ENCODE measurements around the gene SLC25A26.
"Not testable (repeated sequence)": the region's sequence is repeated elsewhere in the genome, so short reads cannot be mapped to it uniquely, and the experiment has no call there.

SLC25A26 gene

GRCh38 chr3:66297900-66298299, 77.1 kb downstream of the SLC25A26 start:
- POLR2A ChIA-PET, result interaction anchor here (0.6 kb wide), 1 partner anchor 56 kb away, joined by 3 read pairs; no protein-coding TSS in a partner anchor
- DNase-seq (ENCODE audit: low read depth, low spot score), result peak; percentile 57
- CTCF ChIA-PET, result interaction anchor here (0.8 to 3.1 kb wide), 4 partner anchors 11 to 525 kb away, joined by 3 to 9 read pairs (median 4); no protein-coding TSS in a partner anchor
- H3K4me3 ChIP-seq (ENCODE audit: low read depth, low read length), result no peak overlapping the region
- TF ChIP-seq, protein P1, sequence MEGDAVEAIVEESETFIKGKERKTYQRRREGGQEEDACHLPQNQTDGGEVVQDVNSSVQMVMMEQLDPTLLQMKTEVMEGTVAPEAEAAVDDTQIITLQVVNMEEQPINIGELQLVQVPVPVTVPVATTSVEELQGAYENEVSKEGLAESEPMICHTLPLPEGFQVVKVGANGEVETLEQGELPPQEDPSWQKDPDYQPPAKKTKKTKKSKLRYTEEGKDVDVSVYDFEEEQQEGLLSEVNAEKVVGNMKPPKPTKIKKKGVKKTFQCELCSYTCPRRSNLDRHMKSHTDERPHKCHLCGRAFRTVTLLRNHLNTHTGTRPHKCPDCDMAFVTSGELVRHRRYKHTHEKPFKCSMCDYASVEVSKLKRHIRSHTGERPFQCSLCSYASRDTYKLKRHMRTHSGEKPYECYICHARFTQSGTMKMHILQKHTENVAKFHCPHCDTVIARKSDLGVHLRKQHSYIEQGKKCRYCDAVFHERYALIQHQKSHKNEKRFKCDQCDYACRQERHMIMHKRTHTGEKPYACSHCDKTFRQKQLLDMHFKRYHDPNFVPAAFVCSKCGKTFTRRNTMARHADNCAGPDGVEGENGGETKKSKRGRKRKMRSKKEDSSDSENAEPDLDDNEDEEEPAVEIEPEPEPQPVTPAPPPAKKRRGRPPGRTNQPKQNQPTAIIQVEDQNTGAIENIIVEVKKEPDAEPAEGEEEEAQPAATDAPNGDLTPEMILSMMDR (IDR thresholded peaks at IDR 0.05; ENCODE audit: insufficient read depth, low read length, missing control alignments), result no peak

DNA sequence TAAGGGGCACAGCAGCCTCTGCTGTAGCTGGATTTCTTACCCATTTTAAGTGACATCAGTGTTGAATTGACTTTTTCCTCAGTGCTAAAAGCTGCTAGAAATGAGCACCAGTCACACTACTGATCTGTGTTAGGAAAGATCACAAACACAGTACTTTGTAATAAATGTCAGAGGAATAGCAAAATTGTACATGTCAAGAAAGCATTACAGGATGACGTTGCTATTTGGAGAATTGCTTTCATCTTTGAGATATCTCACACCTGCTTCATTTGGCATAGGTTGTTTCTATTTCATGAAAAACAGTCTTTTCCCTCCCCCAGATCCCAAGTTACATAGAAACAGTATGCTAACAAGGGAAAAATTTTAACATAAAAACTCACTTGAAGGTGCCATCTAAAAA, 77.8 kb downstream of the SLC25A26 start:
- ChIA-PET CTCF (no interaction called here), POLR2A (no interaction called here)
- DNase-seq (ENCODE audit: low read depth, low spot score), result no peak
- TF ChIP-seq, protein P1 (IDR thresholded peaks at IDR 0.05; ENCODE audit: insufficient read depth, low read length, missing control alignments), result no peak
- no peak overlapping the region for H3K4me3 ChIP-seq (ENCODE audit: low read depth, low read length)

DNA sequence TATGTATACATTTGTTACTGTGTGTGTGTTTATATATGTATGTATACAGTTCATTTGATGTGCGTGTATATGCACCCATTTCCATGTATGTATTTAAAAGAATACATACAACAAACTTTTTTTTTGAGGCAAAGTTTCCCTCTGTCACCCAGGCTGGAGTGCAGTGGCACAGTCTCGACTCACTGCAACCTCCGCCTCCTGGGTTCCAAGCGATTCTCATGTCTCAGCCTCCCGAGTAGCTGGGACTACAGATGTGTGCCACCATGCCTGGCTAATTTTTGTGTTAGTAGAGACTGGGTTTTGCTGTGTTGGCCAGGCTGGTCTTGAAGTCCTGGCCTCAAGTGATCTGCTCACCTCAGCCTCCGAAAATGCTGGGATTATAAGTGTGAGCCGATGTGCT, 78.3 kb downstream of the SLC25A26 start:
- POLR2A ChIA-PET; H3K4me3 ChIP-seq (ENCODE audit: low read depth, low read length); DNase-seq (ENCODE audit: low read depth, low spot score); CTCF ChIA-PET: not testable (repeated sequence)

DNA sequence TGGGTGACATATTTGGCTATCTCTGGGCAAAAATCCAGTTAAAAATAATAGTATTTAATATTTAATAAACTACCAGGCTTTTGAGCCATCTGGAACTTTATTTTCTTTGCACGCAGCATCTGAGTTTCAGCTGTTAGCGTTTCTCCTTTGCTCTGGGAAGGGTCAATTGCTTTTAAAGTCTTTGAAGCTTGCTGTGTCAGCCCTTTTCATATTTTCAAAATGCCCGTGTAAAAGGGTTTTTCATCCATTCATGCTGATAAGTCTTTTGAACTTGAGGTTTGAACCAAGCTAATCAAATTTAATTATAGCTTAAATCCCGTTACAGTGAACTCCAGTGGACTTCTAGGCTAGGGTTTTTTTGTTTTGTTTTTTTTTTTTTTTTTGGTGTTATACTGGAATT, 79.1 kb downstream of the SLC25A26 start:
- POLR2A ChIA-PET, result no interaction called here
- TF ChIP-seq, protein P1 (IDR thresholded peaks at IDR 0.05; ENCODE audit: insufficient read depth, low read length, missing control alignments), result no peak
- DNase-seq (ENCODE audit: low read depth, low spot score), result no peak
- CTCF ChIA-PET, result no interaction called here
- no peak overlapping the region for H3K4me3 ChIP-seq (ENCODE audit: low read depth, low read length)

GRCh38 chr3:66302288-66302687, 81.5 kb downstream of the SLC25A26 start:
- no peak overlapping the region for H3K4me3 ChIP-seq (ENCODE audit: low read depth, low read length)
- TF ChIP-seq, protein P1 (IDR thresholded peaks at IDR 0.05; ENCODE audit: insufficient read depth, low read length, missing control alignments), result no peak
- CTCF ChIA-PET, result no interaction called here
- DNase-seq (ENCODE audit: low read depth, low spot score), result no peak
- POLR2A ChIA-PET, result no interaction called here

GRCh38 chr3:66303491-66303901, 82.7 kb downstream of the SLC25A26 start:
- CTCF ChIA-PET, result no interaction called here
- H3K4me3 ChIP-seq (ENCODE audit: low read depth, low read length), result no peak overlapping the region
- POLR2A ChIA-PET, result no interaction called here
- DNase-seq (ENCODE audit: low read depth, low spot score), result no peak
- TF ChIP-seq, protein P1 (IDR thresholded peaks at IDR 0.05; ENCODE audit: insufficient read depth, low read length, missing control alignments), result no peak

- CTCF ChIA-PET, result interaction anchor here (0.9 kb wide), 1 partner anchor 518 kb away, joined by 3 read pairs; no protein-coding TSS in a partner anchor
- TF ChIP-seq, protein P1 (IDR thresholded peaks at IDR 0.05; ENCODE audit: insufficient read depth, low read length, missing control alignments), result no peak
- POLR2A ChIA-PET, result no interaction called here
- DNase-seq (ENCODE audit: low read depth, low spot score), result no peak
- H3K4me3 ChIP-seq (ENCODE audit: low read depth, low read length), result no peak overlapping the region
Observed at GRCh38 chr3:66304293-66304692, 83.5 kb downstream of the SLC25A26 start.

- DNase-seq (ENCODE audit: low read depth, low spot score); H3K4me3 ChIP-seq (ENCODE audit: low read depth, low read length); POLR2A ChIA-PET; CTCF ChIA-PET: not testable (repeated sequence)
Observed at GRCh38 chr3:66306086-66306485, 85.3 kb downstream of the SLC25A26 start.

DNA sequence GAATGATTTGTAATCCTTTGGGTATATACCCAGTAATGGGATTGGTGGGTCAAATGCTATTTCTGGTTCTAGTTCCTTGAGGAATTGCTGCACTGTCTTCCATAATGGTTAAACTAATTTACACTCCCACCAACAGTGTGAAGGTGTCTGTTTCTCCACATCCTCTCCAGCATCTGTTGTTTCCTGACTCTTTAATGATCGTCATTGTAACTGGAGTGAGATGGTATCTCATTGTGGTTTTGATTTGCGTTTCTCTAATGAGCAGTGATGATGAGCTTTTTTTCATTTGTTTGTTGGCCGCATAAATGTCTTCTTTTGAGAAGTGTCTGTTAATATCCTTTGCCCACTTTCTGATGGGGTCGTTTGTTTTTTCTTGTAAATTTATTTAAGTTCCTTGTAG, 86.2 kb downstream of the SLC25A26 start:
- POLR2A ChIA-PET; DNase-seq (ENCODE audit: low read depth, low spot score); H3K4me3 ChIP-seq (ENCODE audit: low read depth, low read length); CTCF ChIA-PET: not testable (repeated sequence)
